Loucy (cell line): ENCODE data around the gene ZCCHC18.

Experiments used
- H2AFZ ChIP-seq: fragments of 200-600 bp; sonication (generic); 2 replicates; pipeline ENCODE4 v1.6.0; 2016; ENCODE audit warnings: antibody characterized with exemption, mild to moderate bottlenecking, low read length, moderate library complexity
- H3F3A ChIP-seq: fragments of 200-600 bp; 2 replicates; pipeline ENCODE4 v1.6.0; 2016; ENCODE audit warnings: antibody characterized with exemption, low read depth, mild to moderate bottlenecking
- H3K27me3 ChIP-seq: fragments of 200-600 bp; sonication (generic); 2 replicates; pipeline ENCODE4 v1.6.1; 2014; ENCODE audit warnings: low read length, mild to moderate bottlenecking; ENCODE audit not compliant: insufficient read depth, poor library complexity, severe bottlenecking
- H3K36me3 ChIP-seq: fragments of 200-600 bp; sonication (generic); 2 replicates; pipeline ENCODE4 v1.6.1; 2016; ENCODE audit warnings: low read length; ENCODE audit not compliant: insufficient read depth
- H3K4me1 ChIP-seq: fragments of 200-600 bp; sonication (generic); 2 replicates; pipeline ENCODE4 v1.5.1; 2014; ENCODE audit warnings: low read length, mild to moderate bottlenecking; ENCODE audit not compliant: insufficient read depth, poor library complexity, severe bottlenecking
- H3K4me2 ChIP-seq: fragments of 200-600 bp; sonication (generic); 2 replicates; pipeline ENCODE4 v1.6.0; 2014; ENCODE audit warnings: antibody characterized with exemption, low read length, low read depth, mild to moderate bottlenecking; ENCODE audit not compliant: poor library complexity, severe bottlenecking
- H3K4me3 ChIP-seq: fragments of 200-600 bp; sonication (generic); 2 replicates; pipeline ENCODE4 v1.5.1; 2014; ENCODE audit warnings: low read length, mild to moderate bottlenecking, mixed read lengths; ENCODE audit not compliant: poor library complexity, severe bottlenecking
- H3K79me2 ChIP-seq: fragments of 200-600 bp; sonication (generic); 2 replicates; pipeline ENCODE4 v1.6.1; 2014; ENCODE audit warnings: low read length; ENCODE audit not compliant: insufficient read depth
- H3K9ac ChIP-seq: fragments of 200-600 bp; sonication (generic); 2 replicates; pipeline ENCODE4 v1.6.0; 2014; ENCODE audit warnings: mild to moderate bottlenecking, low read depth, low read length, moderate library complexity; ENCODE audit not compliant: poor library complexity, severe bottlenecking
- H3K9me2 ChIP-seq: fragments of 200-600 bp; sonication (generic); replicated peaks from 2 replicates; pipeline ENCODE4 v1.6.1; 2016; ENCODE audit warnings: low read depth, low read length, mixed read lengths
- H3K9me3 ChIP-seq: fragments of 200-600 bp; sonication (generic); 2 replicates; pipeline ENCODE4 v1.6.1; 2014; ENCODE audit warnings: mild to moderate bottlenecking, antibody characterized with exemption, low read length, low read depth; ENCODE audit not compliant: insufficient read depth
- H4K20me1 ChIP-seq: fragments of 200-600 bp; sonication (generic); 2 replicates; pipeline ENCODE4 v1.6.0; 2014; ENCODE audit warnings: antibody characterized with exemption, low read length, mild to moderate bottlenecking; ENCODE audit not compliant: insufficient read depth, poor library complexity, severe bottlenecking
- CTCF ChIP-seq: fragments of 200-600 bp; sonication (generic); conservative IDR thresholded peaks from 2 replicates; pipeline ENCODE4 v1.5.1; 2014; ENCODE audit warnings: mild to moderate bottlenecking, antibody characterized with exemption, low read length
- EZH2phosphoT487 ChIP-seq: fragments of 200-600 bp; IDR thresholded peaks from 2 replicates; pipeline ENCODE4 v1.6.1; 2018; ENCODE audit warnings: antibody characterized with exemption, mild to moderate bottlenecking, moderate library complexity, borderline replicate concordance

ZCCHC18 gene

GRCh38 chrX:104134583-104135261, 22.4 kb downstream of the ZCCHC18 start:
- Histone ChIP-seq H4K20me1 (no peaks in the 10 kb centered on the region), H3K4me2 (no peak overlapping the region)

GRCh38 chrX:104135677-104136076, 23.4 kb downstream of the ZCCHC18 start:
- Histone ChIP-seq H3K9ac (no peak overlapping the region), H3K79me2 (no peaks in the 10 kb centered on the region), H2AFZ (no peak overlapping the region), H3K4me1 (no peaks in the 10 kb centered on the region), H3K4me2 (no peak overlapping the region), H3F3A (no peaks in the 10 kb centered on the region), H3K9me2 (no peaks in the 10 kb centered on the region), H3K27me3 (no peaks in the 10 kb centered on the region), H3K36me3 (no peaks in the 10 kb centered on the region), H3K9me3 (no peaks in the 10 kb centered on the region), H4K20me1 (no peaks in the 10 kb centered on the region), H3K4me3 (no peak overlapping the region)
- TF ChIP-seq EZH2phosphoT487 (no peak), CTCF (no peak)

More at GRCh38 chrX:104134583-104135261, 22.4 kb downstream of the ZCCHC18 start:
- Histone ChIP-seq H2AFZ (no peak overlapping the region), H3K9ac (no peak overlapping the region), H3K79me2 (no peaks in the 10 kb centered on the region), H3K27me3 (no peaks in the 10 kb centered on the region), H3K4me1 (no peaks in the 10 kb centered on the region), H3K9me3 (no peaks in the 10 kb centered on the region), H3K9me2 (no peaks in the 10 kb centered on the region), H3K36me3 (no peaks in the 10 kb centered on the region), H3F3A (no peaks in the 10 kb centered on the region), H3K4me3 (no peak overlapping the region)
- TF ChIP-seq EZH2phosphoT487, result no peak
- no peak for TF ChIP-seq CTCF

- Histone ChIP-seq H4K20me1 (no peaks in the 10 kb centered on the region), H3F3A (no peaks in the 10 kb centered on the region), H3K9ac (no peak overlapping the region), H2AFZ (no peak overlapping the region), H3K9me3 (no peaks in the 10 kb centered on the region), H3K79me2 (no peaks in the 10 kb centered on the region), H3K4me1 (no peaks in the 10 kb centered on the region), H3K9me2 (no peaks in the 10 kb centered on the region), H3K4me3 (no peak overlapping the region), H3K4me2 (no peak overlapping the region), H3K36me3 (no peaks in the 10 kb centered on the region), H3K27me3 (no peaks in the 10 kb centered on the region)
- TF ChIP-seq CTCF (peak; percentile 64), EZH2phosphoT487 (no peak)
These were observed 24.1 kb downstream of the ZCCHC18 start for GRCh38 chrX:104136241-104137019.
